PC-3 (cell line): Measurements from ENCODE around the gene ATP23. TPM values are rescaled to one million over a fixed set of nuclear protein-coding genes. Genes with fewer than 3 reads are reported as not detected.

Experiments used
- ATAC-seq: fragments of 200-7000 bp; cut with Tn5 transposase; 2 replicates; pipeline ENCODE4 v1.9.1; 2020; ENCODE audit warnings: mild to moderate bottlenecking, moderate library complexity
- BruUV-seq: library from RNA; stranded (reverse); fragments of 400-500 nt; replicated peaks from 2 replicates; lab custom pipeline; 2021; lab: Mats Ljungman, UMichigan
- CTCF ChIA-PET: fragments of 300-600 bp; sonication (Branson Sonifier 250); formaldehyde crosslinking; loops from one replicate; lab custom pipeline; 2022; ENCODE audit warnings: antibody characterized with exemption; lab: Charles Lee
- POLR2A ChIA-PET: fragments of 300-600 bp; sonication (Branson Sonifier 250); formaldehyde crosslinking; loops from one replicate; lab custom pipeline; 2022; ENCODE audit warnings: antibody characterized with exemption; ENCODE audit not compliant: unreplicated experiment; lab: Charles Lee
- DNase-seq: peaks from one replicate; pipeline ENCODE4 v3.0.0-alpha.2; 2015
- H2AFZ ChIP-seq: fragments of 300-600 bp; sonication (generic); 2 replicates; pipeline ENCODE4 v1.6.0; 2016; ENCODE audit warnings: antibody characterized with exemption, low read length
- H3F3A ChIP-seq: fragments of 300-600 bp; sonication (generic); one replicate; pipeline ENCODE4 v1.6.0; 2017; ENCODE audit warnings: antibody characterized with exemption, low read length, control low read depth, mild to moderate bottlenecking; ENCODE audit not compliant: unreplicated experiment
- H3K27ac ChIP-seq: fragments of 300-600 bp; sonication (generic); 2 replicates; pipeline ENCODE4 v1.5.1; 2016; ENCODE audit warnings: mild to moderate bottlenecking, low read length
- H3K27me3 ChIP-seq: fragments of 300-600 bp; sonication (generic); 2 replicates; pipeline ENCODE4 v1.6.1; 2016; ENCODE audit warnings: low read length, mixed read lengths
- H3K36me3 ChIP-seq: fragments of 300-600 bp; sonication (generic); 2 replicates; pipeline ENCODE4 v1.6.1; 2016; ENCODE audit warnings: low read depth, mixed run types, low read length, mixed read lengths
- H3K4me1 ChIP-seq: fragments of 300-600 bp; sonication (generic); 2 replicates; pipeline ENCODE4 v1.5.1; 2016; ENCODE audit warnings: low read length; ENCODE audit not compliant: insufficient read depth
- H3K4me2 ChIP-seq: fragments of 300-600 bp; sonication (generic); 2 replicates; pipeline ENCODE4 v1.6.0; 2016; ENCODE audit warnings: low read length
- H3K4me3 ChIP-seq: fragments of 300-600 bp; sonication (generic); 2 replicates; pipeline ENCODE4 v1.5.1; 2016; ENCODE audit warnings: mild to moderate bottlenecking, low read length, mixed read lengths
- H3K79me2 ChIP-seq: fragments of 300-600 bp; sonication (generic); 2 replicates; pipeline ENCODE4 v1.6.1; 2017; ENCODE audit warnings: low read length, mixed read lengths
- H3K9ac ChIP-seq: fragments of 300-600 bp; sonication (generic); 2 replicates; pipeline ENCODE4 v1.6.0; 2016; ENCODE audit warnings: mild to moderate bottlenecking, low read length
- H3K9me2 ChIP-seq: fragments of 300-600 bp; sonication (generic); replicated peaks from 2 replicates; pipeline ENCODE4 v1.6.1; 2016; ENCODE audit warnings: mixed run types, low read length, mixed read lengths
- H3K9me3 ChIP-seq: fragments of 300-600 bp; sonication (generic); 2 replicates; pipeline ENCODE4 v1.6.1; 2016; ENCODE audit warnings: low read length, mixed read lengths
- H4K20me1 ChIP-seq: fragments of 300-600 bp; sonication (generic); 2 replicates; pipeline ENCODE4 v1.6.1; 2016; ENCODE audit warnings: low read length, mixed read lengths
- CTCF ChIP-seq: fragments of 300-600 bp; sonication (generic); conservative IDR thresholded peaks from 2 replicates; pipeline ENCODE4 v1.5.1; 2017; ENCODE audit warnings: antibody characterized with exemption, low read depth, mild to moderate bottlenecking, low read length
- EZH2 ChIP-seq: fragments of 300-600 bp; sonication (generic); IDR thresholded peaks from one replicate; pipeline ENCODE4 v1.6.1; 2017; ENCODE audit warnings: antibody characterized with exemption, mild to moderate bottlenecking, low read length; ENCODE audit not compliant: unreplicated experiment
- EZH2phosphoT487 ChIP-seq: fragments of 300-600 bp; sonication (generic); IDR thresholded peaks from 2 replicates; pipeline ENCODE4 v1.6.1; 2018; ENCODE audit warnings: mild to moderate bottlenecking, antibody characterized with exemption, low read length, borderline replicate concordance
- intact Hi-C: fragments of 100-400 bp; cut with micrococcal nuclease; formaldehyde crosslinking; loops from 2 replicates; pipeline ENCODE4 v1.9.0; 2023
- total RNA-seq: library from RNA; depleted of rRNA; stranded (reverse); fragments of >200 nt; gene quantifications from 2 replicates; pipeline ENCODE4 v1.2.3, GENCODE V29; 2014

The ATP23 gene
- total RNA-seq, 1 experiment from 2014 or later: 19.4 TPM

DNA sequence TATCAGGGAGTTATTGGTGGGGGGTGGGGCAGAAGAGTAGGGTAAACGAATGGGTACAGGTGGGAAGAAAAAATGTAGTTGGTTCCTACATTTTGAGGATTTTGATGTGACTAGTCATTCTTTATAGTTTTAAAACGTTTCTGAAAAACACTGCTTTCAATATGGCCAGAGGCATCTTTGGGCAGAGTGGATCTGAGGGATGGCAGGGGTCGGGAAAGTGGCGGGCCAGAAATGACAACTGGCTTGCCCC, 527 bp upstream of the ATP23 start:
- TF ChIP-seq CTCF (no peak), EZH2phosphoT487 (no peak), EZH2 (no peak)
- no peaks in the 10 kb centered on the region for H4K20me1 ChIP-seq
- H3K36me3 ChIP-seq: no peaks in the 10 kb centered on the region
- BruUV-seq: TSS peak; percentile 67
- H3K79me2 ChIP-seq: peaks cover 12% of the 10 kb centered on the region
- H3K27ac ChIP-seq: 0 out of 2 replicates have a peak overlapping the region, but pooled peaks have one; percentile 10
- H3K4me1 ChIP-seq: peaks cover 16% of the 10 kb centered on the region
- CTCF ChIA-PET: interaction anchor here (0.6 to 0.7 kb wide), 2 partner anchors 401 to 485 kb away, joined by 3 read pairs; no protein-coding TSS in a partner anchor
- H3K4me3 ChIP-seq: peak overlapping the region; percentile 81
- H3K9me2 ChIP-seq: no peaks in the 10 kb centered on the region
- H3F3A ChIP-seq: no peaks in the 10 kb centered on the region
- ATAC-seq (no peak), DNase-seq (no peak)
- no peaks in the 10 kb centered on the region for H3K27me3 ChIP-seq
- peak overlapping the region; percentile 48 for H3K9ac ChIP-seq
- intact Hi-C loops: no loop called here
- no peaks in the 10 kb centered on the region for H3K9me3 ChIP-seq
- POLR2A ChIA-PET: interaction anchor here (0.6 to 1.0 kb wide), 3 partner anchors 230 to 588 kb away, joined by 5 to 26 read pairs (median 6); no protein-coding TSS in a partner anchor
- peak overlapping the region; percentile 94 for H3K4me2 ChIP-seq
- peak overlapping the region; percentile 92 for H2AFZ ChIP-seq

DNA sequence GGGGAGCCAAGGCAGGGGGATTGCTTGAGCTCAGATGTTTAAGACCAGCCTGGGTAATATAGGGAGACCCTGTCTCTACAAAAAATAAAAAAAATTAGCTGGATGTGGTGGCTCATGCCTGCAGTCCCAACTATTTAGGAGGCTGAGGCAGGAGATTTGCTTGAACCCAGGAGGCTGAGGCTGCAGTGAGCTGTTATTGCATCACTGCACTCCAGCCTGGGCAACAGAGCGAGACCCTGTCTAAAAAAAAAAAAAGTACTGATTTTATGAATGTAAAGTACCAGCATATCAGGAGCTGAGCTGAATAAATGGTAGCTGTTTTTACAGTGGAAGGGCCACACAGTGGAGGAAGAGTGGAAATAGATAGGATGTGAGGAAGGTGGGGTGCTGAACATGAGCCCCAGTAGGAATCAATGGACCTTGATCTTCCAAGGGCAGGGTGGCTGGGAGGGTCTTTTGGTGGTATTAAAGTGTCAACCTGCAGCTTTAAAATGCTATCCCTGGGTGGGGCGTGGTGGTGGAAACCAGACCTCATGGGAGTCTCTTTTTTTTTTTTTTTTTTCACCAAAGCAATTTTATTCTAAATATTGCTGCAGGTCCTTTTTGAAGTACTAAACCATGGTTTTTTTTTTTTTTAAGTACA, 2.2 kb downstream of the ATP23 start:
- no peaks in the 10 kb centered on the region for H3K9me2 ChIP-seq
- TF ChIP-seq CTCF (no peak), EZH2 (no peak), EZH2phosphoT487 (no peak)
- no peaks in the 10 kb centered on the region for H3F3A ChIP-seq
- H4K20me1 ChIP-seq: no peaks in the 10 kb centered on the region
- no peak for ATAC-seq
- no TSS peak for BruUV-seq
- H3K9me3 ChIP-seq: no peaks in the 10 kb centered on the region
- no peak overlapping the region for H3K4me3 ChIP-seq
- H3K27me3 ChIP-seq: no peaks in the 10 kb centered on the region
- peaks cover 12% of the 10 kb centered on the region; the same call in 1 of the 2 replicates for H3K4me1 ChIP-seq
- no peak overlapping the region for H3K27ac ChIP-seq
- H2AFZ ChIP-seq: no peak overlapping the region
- intact Hi-C loops: no loop called here
- H3K4me2 ChIP-seq: no peak overlapping the region
- CTCF ChIA-PET: no interaction called here
- H3K9ac ChIP-seq: no peak overlapping the region
- no peak for DNase-seq
- peaks cover 12% of the 10 kb centered on the region for H3K79me2 ChIP-seq
- H3K36me3 ChIP-seq: no peaks in the 10 kb centered on the region
- POLR2A ChIA-PET: no interaction called here

DNA sequence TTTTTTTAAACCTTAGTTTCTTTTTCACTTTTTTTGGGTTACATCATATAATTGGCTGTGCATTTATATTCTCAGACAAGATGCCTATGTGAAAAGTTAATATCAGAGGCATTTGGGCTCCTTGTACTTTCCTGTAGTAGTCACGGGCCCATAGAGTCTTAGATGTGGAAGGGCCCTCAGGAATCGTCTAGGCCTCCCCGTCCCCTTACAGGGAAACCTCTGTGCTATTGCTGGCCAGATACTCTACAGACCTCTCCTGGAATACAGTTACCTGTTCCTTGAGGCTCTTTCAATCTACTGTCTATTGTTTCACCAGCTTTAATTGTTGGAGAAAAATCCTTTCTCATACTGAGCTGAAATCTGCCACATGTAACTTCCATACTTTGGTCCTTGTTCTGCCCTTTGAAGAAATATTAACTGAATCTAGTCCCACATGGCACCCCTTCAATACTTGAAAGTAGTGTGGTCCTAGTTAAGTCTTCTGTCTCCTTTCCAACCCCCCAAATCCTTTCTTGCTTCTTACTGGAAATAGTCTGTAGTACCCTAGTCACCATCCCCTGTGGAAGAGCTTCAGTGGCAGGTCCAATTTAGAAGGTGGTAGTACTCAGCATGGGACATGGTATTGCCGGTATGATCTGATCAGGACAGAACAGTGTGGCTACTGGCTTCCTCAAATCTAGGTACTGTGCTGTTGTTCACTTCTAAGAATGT, 3.1 kb downstream of the ATP23 start:
- no peak for ATAC-seq
- Histone ChIP-seq H3K27me3 (no peaks in the 10 kb centered on the region), H3K79me2 (peaks cover 12% of the 10 kb centered on the region), H3K9ac (no peak overlapping the region), H3K36me3 (no peaks in the 10 kb centered on the region), H3K9me2 (no peaks in the 10 kb centered on the region), H3F3A (no peaks in the 10 kb centered on the region), H3K4me2 (no peak overlapping the region), H3K9me3 (no peaks in the 10 kb centered on the region), H3K4me1 (peaks cover 12% of the 10 kb centered on the region; the same call in 1 of the 2 replicates), H3K4me3 (no peak overlapping the region), H4K20me1 (no peaks in the 10 kb centered on the region), H2AFZ (no peak overlapping the region), H3K27ac (no peak overlapping the region)
- intact Hi-C loops: no loop called here
- TF ChIP-seq EZH2phosphoT487 (no peak), CTCF (no peak), EZH2 (no peak)
- BruUV-seq: no TSS peak
- CTCF ChIA-PET: no interaction called here
- POLR2A ChIA-PET: no interaction called here
- DNase-seq: no peak
